Type B pancreatic cell (in vitro differentiated cells): Measurements from ENCODE around the gene OSBPL2. TPM values are rescaled to one million over a fixed set of nuclear protein-coding genes. Genes with fewer than 3 reads are reported as not detected.

Source experiments
- DNase-seq: peaks from one replicate; pipeline ENCODE4 v3.0.0; 2021; ENCODE audit warnings: mixed read lengths; ENCODE audit not compliant: unreplicated experiment; ENCODE audit errors: extremely low spot score
- H3K27ac Mint-ChIP-seq: 2 replicates; pipeline ENCODE4 v1.8.0; 2021; ENCODE audit warnings: mild to moderate bottlenecking, mixed read lengths
- H3K27me3 Mint-ChIP-seq: 2 replicates; pipeline ENCODE4 v1.8.0; 2021; ENCODE audit warnings: mixed read lengths
- H3K36me3 Mint-ChIP-seq: 2 replicates; pipeline ENCODE4 v1.8.0; 2021; ENCODE audit warnings: mixed read lengths
- H3K4me1 Mint-ChIP-seq: one replicate; pipeline ENCODE4 v1.8.0; 2021; ENCODE audit warnings: mixed read lengths; ENCODE audit not compliant: unreplicated experiment
- H3K4me3 Mint-ChIP-seq: 2 replicates; pipeline ENCODE4 v1.8.0; 2021; ENCODE audit warnings: mild to moderate bottlenecking, mixed read lengths
- H3K9me3 Mint-ChIP-seq: 2 replicates; pipeline ENCODE4 v1.8.0; 2021; ENCODE audit warnings: mixed read lengths
- CTCF ChIP-seq: fragments of 200-600 bp; sonication (generic); conservative IDR thresholded peaks from 2 replicates; pipeline ENCODE4 v1.5.0; 2021; ENCODE audit warnings: antibody characterized with exemption, mild to moderate bottlenecking
- total RNA-seq: library from RNA; stranded (reverse); gene quantifications from 2 replicates; pipeline ENCODE4 v1.2.1, GENCODE V29; 2021; ENCODE audit warnings: low replicate concordance

OSBPL2 gene
- total RNA-seq, 1 donor from 2014 or later: 43.7 TPM

- no peaks in the 10 kb centered on the region for H3K36me3 Mint-ChIP-seq
- H3K4me1 Mint-ChIP-seq: no peaks in the 10 kb centered on the region
- no peaks in the 10 kb centered on the region for H3K27me3 Mint-ChIP-seq
- peak overlapping the region; percentile 62 for H3K4me3 Mint-ChIP-seq
- DNase-seq: no peak
- no peak for TF ChIP-seq CTCF
- H3K27ac Mint-ChIP-seq: no peak overlapping the region
- H3K9me3 Mint-ChIP-seq: no peaks in the 10 kb centered on the region
These were observed 83.2 kb downstream of the OSBPL2 start for GRCh38 chr20:62321521-62321948.

GRCh38 chr20:62321975-62322374 is 83.7 kb downstream of the OSBPL2 start:
- DNase-seq: no peak
- Mint-ChIP-seq H3K9me3 (no peaks in the 10 kb centered on the region), H3K4me3 (peak overlapping the region; percentile 62), H3K36me3 (no peaks in the 10 kb centered on the region), H3K27me3 (no peaks in the 10 kb centered on the region), H3K4me1 (no peaks in the 10 kb centered on the region), H3K27ac (no peak overlapping the region)
- TF ChIP-seq CTCF: no peak

GRCh38 chr20:62322492-62323041 is 84.2 kb downstream of the OSBPL2 start:
- Mint-ChIP-seq H3K27ac (no peak overlapping the region), H3K9me3 (no peaks in the 10 kb centered on the region), H3K36me3 (no peaks in the 10 kb centered on the region), H3K4me3 (no peak overlapping the region), H3K27me3 (no peaks in the 10 kb centered on the region), H3K4me1 (no peaks in the 10 kb centered on the region)
- no peak for TF ChIP-seq CTCF
- no peak for DNase-seq

- TF ChIP-seq CTCF: no peak
- no peaks in the 10 kb centered on the region for H3K9me3 Mint-ChIP-seq
- H3K4me3 Mint-ChIP-seq: no peak overlapping the region
- H3K27me3 Mint-ChIP-seq: no peaks in the 10 kb centered on the region
- H3K27ac Mint-ChIP-seq: no peak overlapping the region
- DNase-seq: no peak
- H3K4me1 Mint-ChIP-seq: no peaks in the 10 kb centered on the region
- no peaks in the 10 kb centered on the region for H3K36me3 Mint-ChIP-seq
These were observed 85.0 kb downstream of the OSBPL2 start for GRCh38 chr20:62323146-62323979.

GRCh38 chr20:62323980-62324906 is 85.9 kb downstream of the OSBPL2 start:
- H3K4me3 Mint-ChIP-seq: no peak overlapping the region
- no peaks in the 10 kb centered on the region for H3K27me3 Mint-ChIP-seq
- H3K36me3 Mint-ChIP-seq: no peaks in the 10 kb centered on the region
- no peak overlapping the region for H3K27ac Mint-ChIP-seq
- no peak for DNase-seq
- no peaks in the 10 kb centered on the region for H3K4me1 Mint-ChIP-seq
- no peak for TF ChIP-seq CTCF
- no peaks in the 10 kb centered on the region for H3K9me3 Mint-ChIP-seq
